H1 (cell line): ENCODE results near the gene NEDD8. TPM values are rescaled to one million over a fixed set of nuclear protein-coding genes. Genes with fewer than 3 reads are reported as not detected.

ENCODE experiments used
- CTCF ChIA-PET: fragments of 300-600 bp; sonication (Branson Sonifier 250); formaldehyde crosslinking; loops from one replicate; lab custom pipeline; 2021; ENCODE audit not compliant: partially characterized antibody; lab: Charles Lee
- POLR2A ChIA-PET: fragments of 300-600 bp; sonication (Branson Sonifier 250); formaldehyde crosslinking; loops from one replicate; lab custom pipeline; 2021; ENCODE audit warnings: inconsistent platforms; ENCODE audit not compliant: partially characterized antibody; lab: Charles Lee
- DNase-seq, 2 experiments: peaks; one replicate each; pipeline versions ENCODE4 v3.0.0 to v3.0.0-alpha.2; 2010 to 2022; ENCODE audit warnings: low spot score in 2 of 2, low read depth in 1 of 2, mixed read lengths in 1 of 2
- FAIRE-seq: peaks from 2 replicates; lab custom pipeline; 2011; peaks lifted over from hg19 to GRCh38; lab: Jason Lieb, UNC
- H2AFZ ChIP-seq: 2 replicates; pipeline ENCODE4 v1.8.1; 2012; ENCODE audit warnings: low read length, inconsistent platforms
- H2AK5ac ChIP-seq: 2 replicates; pipeline ENCODE4 v1.6.1; 2013; ENCODE audit warnings: low read depth, low read length
- H2BK120ac ChIP-seq: replicated peaks from 2 replicates; pipeline ENCODE3; 2013; ENCODE audit warnings: low read depth, low read length, inconsistent platforms
- H2BK12ac ChIP-seq: 2 replicates; pipeline ENCODE4 v1.6.1; 2013; ENCODE audit warnings: low read depth, low read length
- H2BK15ac ChIP-seq: 2 replicates; pipeline ENCODE4 v1.6.1; 2013; ENCODE audit warnings: low read length
- H2BK20ac ChIP-seq: 2 replicates; pipeline ENCODE4 v1.6.1; 2013; ENCODE audit warnings: low read length
- H2BK5ac ChIP-seq: 2 replicates; pipeline ENCODE4 v1.6.1; 2013; ENCODE audit warnings: low read depth, low read length
- H3K14ac ChIP-seq: 2 replicates; pipeline ENCODE4 v1.6.1; 2013; ENCODE audit warnings: inconsistent platforms; ENCODE audit not compliant: insufficient read length
- H3K18ac ChIP-seq: 2 replicates; pipeline ENCODE4 v1.6.1; 2013; ENCODE audit warnings: low read length; ENCODE audit errors: extremely low read depth
- H3K23ac ChIP-seq: 2 replicates; pipeline ENCODE4 v1.6.1; 2013; ENCODE audit warnings: inconsistent platforms; ENCODE audit not compliant: insufficient read length
- H3K23me2 ChIP-seq: 2 replicates; pipeline ENCODE4 v1.6.1; 2013; ENCODE audit warnings: low read depth, low read length
- H3K27ac ChIP-seq: 2 replicates; pipeline ENCODE4 v1.6.1; 2011; ENCODE audit warnings: low read depth, low read length, inconsistent platforms
- H3K27me3 ChIP-seq, 4 experiments: replicated peaks in 1 of 4; 1 replicate in 1 of 4; 2 replicates in 3 of 4; pipeline versions ENCODE4 v1.6.1 to v1.8.1; 2011 to 2013; ENCODE audit warnings: low read length in 3 of 4, mild to moderate bottlenecking in 3 of 4, inconsistent platforms in 2 of 4, mixed read lengths in 2 of 4, moderate library complexity in 1 of 4; ENCODE audit not compliant: control insufficient read depth in 3 of 4, insufficient read depth in 3 of 4; ENCODE audit errors: extremely low read depth in 1 of 4
- H3K36me3 ChIP-seq, 4 experiments: 2 replicates each; pipeline versions ENCODE4 v1.6.1 to v1.8.1; 2011 to 2013; ENCODE audit warnings: mild to moderate bottlenecking in 4 of 4, low read length in 3 of 4, moderate library complexity in 2 of 4, control low read depth in 1 of 4, inconsistent platforms in 1 of 4; ENCODE audit not compliant: insufficient read depth in 4 of 4, control insufficient read depth in 2 of 4
- H3K4ac ChIP-seq: replicated peaks from 2 replicates; pipeline ENCODE3; 2013; ENCODE audit warnings: low read length, low read depth, mixed read lengths, inconsistent platforms; ENCODE audit not compliant: insufficient read length
- H3K4me1 ChIP-seq, 4 experiments: replicated peaks in 1 of 4; 1 replicate in 1 of 4; 2 replicates in 3 of 4; pipeline versions ENCODE4 v1.6.1 to v1.8.1; 2011 to 2013; ENCODE audit warnings: low read length in 3 of 4, inconsistent platforms in 2 of 4, mixed read lengths in 1 of 4; ENCODE audit not compliant: insufficient read depth in 4 of 4, control insufficient read depth in 3 of 4
- H3K4me2 ChIP-seq, 2 experiments: 2 replicates each; pipeline versions ENCODE4 v1.6.1 to v1.8.1; 2011 to 2013; ENCODE audit warnings: low read depth in 2 of 2, low read length in 2 of 2, control low read depth in 1 of 2, inconsistent platforms in 1 of 2, mild to moderate bottlenecking in 1 of 2; ENCODE audit not compliant: insufficient read depth in 1 of 2
- H3K4me3 ChIP-seq, 4 experiments: fragments of 200-600, 300-600 bp in 1 of 4; sonication (generic), shearing (Covaris generic), sonication (Bioruptor Twin) in 1 of 4; 2 replicates each; pipeline versions ENCODE4 v1.5.1 to v1.8.1; 2011 to 2016; ENCODE audit warnings: low read length in 4 of 4, low read depth in 3 of 4, control low read depth in 2 of 4, inconsistent platforms in 2 of 4, mild to moderate bottlenecking in 2 of 4, mixed read lengths in 1 of 4, moderate library complexity in 1 of 4; ENCODE audit not compliant: insufficient read depth in 2 of 4; ENCODE audit errors: extremely low read depth in 1 of 4
- H3K56ac ChIP-seq: replicated peaks from 2 replicates; pipeline ENCODE3; 2013; ENCODE audit warnings: low read depth, mild to moderate bottlenecking, mixed read lengths, low read length, inconsistent platforms; ENCODE audit not compliant: insufficient read length
- H3K79me1 ChIP-seq: 2 replicates; pipeline ENCODE4 v1.6.1; 2013; ENCODE audit warnings: low read depth, low read length, control low read depth
- H3K79me2 ChIP-seq, 2 experiments: 2 replicates each; pipeline versions ENCODE4 v1.6.1 to v1.8.1; 2012 to 2013; ENCODE audit warnings: low read length in 2 of 2, mild to moderate bottlenecking in 2 of 2, inconsistent platforms in 1 of 2; ENCODE audit not compliant: insufficient read depth in 2 of 2, control insufficient read depth in 1 of 2
- H3K9ac ChIP-seq, 4 experiments: replicated peaks in 1 of 4; 1 replicate in 1 of 4; 2 replicates in 3 of 4; pipeline versions ENCODE4 v1.6.1 to v1.8.1; 2011 to 2013; ENCODE audit warnings: low read depth in 3 of 4, low read length in 3 of 4, control low read depth in 2 of 4, mild to moderate bottlenecking in 2 of 4, moderate library complexity in 2 of 4, inconsistent platforms in 1 of 4; ENCODE audit errors: extremely low read depth in 1 of 4
- H3K9me3 ChIP-seq, 2 experiments: 2 replicates each; pipeline versions ENCODE4 v1.6.1 to v1.8.1; 2012 to 2013; ENCODE audit warnings: mild to moderate bottlenecking in 2 of 2, moderate library complexity in 2 of 2, control low read depth in 1 of 2, inconsistent platforms in 1 of 2, low read depth in 1 of 2, low read length in 1 of 2, mixed read lengths in 1 of 2; ENCODE audit not compliant: insufficient read depth in 2 of 2
- H4K20me1 ChIP-seq, 2 experiments: replicated peaks in 1 of 2; 2 replicates each; pipeline versions ENCODE3 to v1.8.1; 2011 to 2013; ENCODE audit warnings: inconsistent platforms in 2 of 2, low read length in 2 of 2, mild to moderate bottlenecking in 1 of 2; ENCODE audit not compliant: insufficient read depth in 2 of 2, control insufficient read depth in 1 of 2
- H4K5ac ChIP-seq: 2 replicates; pipeline ENCODE4 v1.6.1; 2013; ENCODE audit warnings: low read length, low read depth, mixed read lengths, inconsistent platforms; ENCODE audit not compliant: insufficient read length
- H4K8ac ChIP-seq: 2 replicates; pipeline ENCODE4 v1.8.0; 2013; ENCODE audit warnings: mild to moderate bottlenecking, moderate library complexity, low read length, inconsistent platforms; ENCODE audit not compliant: insufficient read depth; ENCODE audit errors: extremely low read depth
- H4K91ac ChIP-seq: replicated peaks from 2 replicates; pipeline ENCODE3; 2013; ENCODE audit warnings: low read length, mixed read lengths, inconsistent platforms; ENCODE audit not compliant: insufficient read length
- EP300 ChIP-seq, 2 experiments: IDR thresholded peaks; 1 replicate in 1 of 2; 2 replicates in 1 of 2; pipeline ENCODE4 v1.6.1; 2011 to 2012; ENCODE audit warnings: low read depth in 2 of 2, low read length in 2 of 2, mild to moderate bottlenecking in 2 of 2, borderline replicate concordance in 1 of 2, inconsistent platforms in 1 of 2, moderate library complexity in 1 of 2
- KDM4A ChIP-seq: IDR thresholded peaks from one replicate; pipeline ENCODE4 v1.7.1; 2012; ENCODE audit warnings: low read depth, mild to moderate bottlenecking, moderate library complexity, low read length, inconsistent platforms; ENCODE audit not compliant: severe bottlenecking
- RFX5 ChIP-seq: IDR thresholded peaks from 2 replicates; pipeline ENCODE4 v1.6.1; 2011; ENCODE audit warnings: low read depth, low read length, improper control_type of control experiment, borderline replicate concordance
- SRF ChIP-seq: IDR thresholded peaks from 2 replicates; pipeline ENCODE4 v1.6.1; 2011; ENCODE audit warnings: mild to moderate bottlenecking, low read depth, low read length, moderate library complexity
- TAF1 ChIP-seq: IDR thresholded peaks from 2 replicates; pipeline ENCODE4 v1.6.1; 2011; ENCODE audit warnings: mild to moderate bottlenecking, low read depth, low read length
- USF2 ChIP-seq: IDR thresholded peaks from 2 replicates; pipeline ENCODE4 v1.6.1; 2011; ENCODE audit warnings: low read length, improper control_type of control experiment
- WGBS, 2 experiments: shearing (Covaris generic) in 1 of 2; methylation state at CpG; one replicate each; pipeline versions ENCODE4 v1.1.6 to v1.1.7; 2013 to 2015; ENCODE audit warnings: low lambda C conversion rate in 2 of 2, mixed read lengths in 2 of 2, inconsistent platforms in 1 of 2, low coverage in 1 of 2, missing lambda C conversion rate in 1 of 2; ENCODE audit not compliant: insufficient replicate concordance in 2 of 2, insufficient coverage in 1 of 2, insufficient read length in 1 of 2; ENCODE audit errors: extremely low coverage in 1 of 2, missing lambda C conversion rate in 1 of 2; 5-methylcytosine and 5-hydroxymethylcytosine counted together
- polyA plus RNA-seq, 7 experiments: library from polyadenylated mRNA; depleted of rRNA in 3 of 7; stranded (reverse) in 5 of 7; unstranded in 2 of 7; fragments of >200 nt in 5 of 7; fragments of 200-250 nt in 2 of 7; gene quantifications; 1 replicate in 5 of 7; 2 replicates in 1 of 7; 4 replicates in 1 of 7; pipeline versions ENCODE4 v1.2.1 to v1.2.3, GENCODE V29; 2011 to 2013; ENCODE audit warnings: missing spikeins in 2 of 7, mixed read lengths in 2 of 7
- total RNA-seq: library from RNA; stranded (reverse); fragmentation: NEBNext Ultra II Directional; extraction: Animal tissue kit (Norgen Biotek cat#: 25700); gene quantifications from 2 replicates; pipeline ENCODE4 v1.2.1, GENCODE V29; 2021

NEDD8 gene
- total and polyA plus RNA-seq, 2 of the 8 experiments (the other 6 are each of a cell fraction or from before 2014, with no cell fraction given), result 253 to 317 TPM

- Histone ChIP-seq H3K36me3 (no peaks in the 10 kb centered on the region), H3K4ac (no peak overlapping the region), H2BK5ac (no peak overlapping the region), H3K79me1 (no peaks in the 10 kb centered on the region), H3K27ac (no peak overlapping the region), H3K4me1 (no peaks in the 10 kb centered on the region; a peak in 1 of 7 replicates), H3K9ac (no peak overlapping the region), H2BK20ac (no peak overlapping the region), H4K91ac (no peak overlapping the region), H3K27me3 (no peaks in the 10 kb centered on the region; a peak in 1 of 7 replicates), H3K14ac (no peak overlapping the region), H4K20me1 (peaks cover 0 to 2% of the 10 kb centered on the region in 2 experiments), H3K56ac (no peak overlapping the region), H3K23ac (no peak overlapping the region), H3K18ac (no peak overlapping the region), H2AK5ac (no peak overlapping the region), H3K79me2 (no peaks in the 10 kb centered on the region), H2BK12ac (no peak overlapping the region), H4K8ac (no peak overlapping the region), H2BK15ac (no peak overlapping the region), H2BK120ac (no peak overlapping the region), H3K4me3 (no peak overlapping the region), H2AFZ (no peak overlapping the region), H4K5ac (no peak overlapping the region), H3K23me2 (no peaks in the 10 kb centered on the region), H3K4me2 (no peak overlapping the region), H3K9me3 (no peaks in the 10 kb centered on the region)
- DNase-seq (no peak), FAIRE-seq (no peak)
- 85% methylated on average over 8 of the region's 8 CpGs; no CpG with 5 or more reads in 1 of the 2 experiments for whole genome bisulfite sequencing, 2 experiments
- CTCF ChIA-PET, result interaction anchor here (0.6 to 6.0 kb wide), 6 partner anchors 9 to 145 kb away, joined by 3 to 63 read pairs (median 3); partner anchors contain the start of genes CIDEB, DHRS1 and NOP9
- TF ChIP-seq SRF (no peak), USF2 (no peak), RFX5 (no peak), EP300 (IDR thresholded peaks at IDR 0.05; ENCODE audit: borderline replicate concordance in 1 of 2, low read depth in 2 of 2, low read length in 2 of 2) (no peak), KDM4A (no peak), TAF1 (no peak)
- POLR2A ChIA-PET, result interaction anchor here (0.8 kb wide), 1 partner anchor 16 kb away, joined by 3 read pairs; the partner anchor contains the start of gene RABGGTA
Observed at GRCh38 chr14:24255438-24255837, 23.3 kb upstream of the NEDD8 start.
